PC-3 (cell line): ENCODE results near the gene BRF1.

Source experiments
- EZH2 ChIP-seq: fragments of 300-600 bp; sonication (generic); IDR thresholded peaks from one replicate; pipeline ENCODE4 v1.6.1; 2017; ENCODE audit warnings: antibody characterized with exemption, mild to moderate bottlenecking, low read length; ENCODE audit not compliant: unreplicated experiment
- EZH2phosphoT487 ChIP-seq: fragments of 300-600 bp; sonication (generic); IDR thresholded peaks from 2 replicates; pipeline ENCODE4 v1.6.1; 2018; ENCODE audit warnings: mild to moderate bottlenecking, antibody characterized with exemption, low read length, borderline replicate concordance
- TF ChIP-seq, protein P1 (sequence below): fragments of 300-600 bp; sonication (generic); conservative IDR thresholded peaks from 2 replicates; pipeline ENCODE4 v1.5.1; 2017; ENCODE audit warnings: antibody characterized with exemption, low read depth, mild to moderate bottlenecking, low read length

DNA sequence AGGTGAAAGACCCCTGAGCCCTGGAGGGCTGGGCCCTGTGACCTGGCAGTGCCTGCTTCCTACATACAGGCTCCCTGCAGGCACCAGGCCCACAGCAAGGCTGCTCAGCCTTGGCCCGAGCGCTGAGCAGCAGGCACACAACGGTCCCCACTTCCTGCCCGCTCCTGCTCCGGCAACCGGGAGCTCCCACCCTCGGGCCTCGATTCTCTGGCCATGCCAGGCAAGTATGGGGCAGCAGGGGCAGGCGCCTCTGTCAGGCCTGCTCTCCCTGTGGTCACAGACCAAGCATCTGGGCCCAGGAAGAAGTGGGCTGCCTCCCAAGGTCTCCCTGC, 89.1 kb downstream of the BRF1 start:
- TF ChIP-seq EZH2 (no peak), EZH2phosphoT487 (no peak)
- TF ChIP-seq, protein P1, sequence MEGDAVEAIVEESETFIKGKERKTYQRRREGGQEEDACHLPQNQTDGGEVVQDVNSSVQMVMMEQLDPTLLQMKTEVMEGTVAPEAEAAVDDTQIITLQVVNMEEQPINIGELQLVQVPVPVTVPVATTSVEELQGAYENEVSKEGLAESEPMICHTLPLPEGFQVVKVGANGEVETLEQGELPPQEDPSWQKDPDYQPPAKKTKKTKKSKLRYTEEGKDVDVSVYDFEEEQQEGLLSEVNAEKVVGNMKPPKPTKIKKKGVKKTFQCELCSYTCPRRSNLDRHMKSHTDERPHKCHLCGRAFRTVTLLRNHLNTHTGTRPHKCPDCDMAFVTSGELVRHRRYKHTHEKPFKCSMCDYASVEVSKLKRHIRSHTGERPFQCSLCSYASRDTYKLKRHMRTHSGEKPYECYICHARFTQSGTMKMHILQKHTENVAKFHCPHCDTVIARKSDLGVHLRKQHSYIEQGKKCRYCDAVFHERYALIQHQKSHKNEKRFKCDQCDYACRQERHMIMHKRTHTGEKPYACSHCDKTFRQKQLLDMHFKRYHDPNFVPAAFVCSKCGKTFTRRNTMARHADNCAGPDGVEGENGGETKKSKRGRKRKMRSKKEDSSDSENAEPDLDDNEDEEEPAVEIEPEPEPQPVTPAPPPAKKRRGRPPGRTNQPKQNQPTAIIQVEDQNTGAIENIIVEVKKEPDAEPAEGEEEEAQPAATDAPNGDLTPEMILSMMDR, result no peak
